Prostate gland (tissue), 1 donor: ENCODE measurements around the gene HYAL2.

ENCODE experiments used
- POLR2A ChIP-seq: fragments of 450-650 bp; IDR thresholded peaks from one replicate; pipeline ENCODE4 v1.6.1; 2016; ENCODE audit warnings: antibody characterized with exemption, mild to moderate bottlenecking
- POLR2AphosphoS5 ChIP-seq: sonication (generic); formaldehyde crosslinking; IDR thresholded peaks from one replicate; pipeline ENCODE4 v1.6.1; 2017; ENCODE audit warnings: antibody characterized with exemption

- TF ChIP-seq POLR2A (no peak), POLR2AphosphoS5 (no peak)
Measured at GRCh38 chr3:50340448-50341329, 18.1 kb upstream of the HYAL2 start, which contains the start of gene RASSF1.
